ENCODE results near the gene SMC3. TPM values are rescaled to one million over a fixed set of nuclear protein-coding genes. Genes with fewer than 3 reads are reported as not detected.

Gene SMC3
- polyA plus RNA-seq, 1 of the 3 experiments (the other 2 are of a cell fraction) = 10.1 TPM

DNA sequence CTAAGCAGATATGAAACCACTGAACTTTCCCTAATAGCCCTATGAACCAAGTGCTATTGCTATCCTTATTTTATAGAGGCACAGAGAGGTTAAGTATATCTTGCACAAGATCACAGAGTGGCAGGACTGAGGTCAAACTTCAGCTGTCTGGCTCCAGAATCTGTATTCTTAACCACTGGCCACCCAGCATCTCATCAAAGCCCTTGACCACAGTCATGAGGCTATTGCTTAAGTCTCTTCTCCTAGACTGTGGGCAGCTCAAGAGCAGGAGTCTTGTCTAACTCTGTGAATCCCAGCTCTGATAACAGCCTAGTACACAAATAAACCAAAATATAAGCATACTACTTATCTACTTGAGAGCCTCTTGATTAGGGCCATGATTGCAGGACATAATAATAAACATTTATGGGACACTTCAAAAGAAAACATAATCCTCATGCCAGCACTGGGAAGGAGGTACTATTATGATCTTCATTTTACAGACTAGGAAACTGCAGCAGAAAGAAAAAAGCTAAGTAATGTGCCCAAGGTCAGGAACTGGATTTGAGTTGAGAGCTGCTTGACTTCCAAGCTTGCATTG, 22.4 kb upstream of the SMC3 start:
- no peaks in the 10 kb centered on the region for H3K9me2 ChIP-seq
- H3K36me3 ChIP-seq (replicated peaks in 1 of 2; ENCODE audit: control insufficient read depth in 1 of 2, insufficient read depth in 2 of 2, low read length in 1 of 2) = no peaks in the 10 kb centered on the region
- H3K9ac ChIP-seq = no peak overlapping the region
- ChIA-PET POLR2A (no interaction called here), CTCF (interaction anchor here (0.5 to 9.6 kb wide), 6 partner anchors 13 to 338 kb away, joined by 3 to 112 read pairs (median 4); no protein-coding TSS in a partner anchor)
- no peak for DNase-seq
- H3K79me2 ChIP-seq (ENCODE audit: insufficient read depth) = no peaks in the 10 kb centered on the region
- H3F3A ChIP-seq (replicated peaks; ENCODE audit: insufficient read depth) = peaks cover 2% of the 10 kb centered on the region
- H3K4me3 ChIP-seq (ENCODE audit: low read depth in 2 of 2, low read length in 1 of 2) = no peak overlapping the region
- H3K4me2 ChIP-seq = no peak overlapping the region
- no peaks in the 10 kb centered on the region for H4K20me1 ChIP-seq (ENCODE audit: insufficient read depth)
- H2AFZ ChIP-seq (ENCODE audit: low read depth) = no peak overlapping the region
- H3K27ac ChIP-seq (ENCODE audit: low read depth in 2 of 2, low read length in 1 of 2) = no peak overlapping the region
- H3K9me3 ChIP-seq = no peaks in the 10 kb centered on the region
- no peaks in the 10 kb centered on the region for H3K4me1 ChIP-seq (ENCODE audit: control insufficient read depth in 1 of 2, insufficient read depth in 2 of 2, low read depth in 1 of 2, low read length in 1 of 2)
- TF ChIP-seq POLR2AphosphoS5 (IDR thresholded peaks at IDR 0.05; ENCODE audit: low read depth, low read length) (no peak), NRF1 (IDR thresholded peaks at IDR 0.05; ENCODE audit: low read depth, low read length) (no peak), TCF12 (IDR thresholded peaks at IDR 0.05) (no peak), ELF1 (IDR thresholded peaks at IDR 0.05) (no peak), NFIC (IDR thresholded peaks at IDR 0.05; ENCODE audit: borderline replicate concordance) (no peak), RAD21 (IDR thresholded peaks at IDR 0.05; ENCODE audit: low read length) (no peak), MEF2A (IDR thresholded peaks at IDR 0.05; ENCODE audit: borderline replicate concordance, low read depth) (no peak), SIN3A (IDR thresholded peaks at IDR 0.05; ENCODE audit: borderline replicate concordance, low read depth, low read length) (no peak), GATA2 (CRISPR knock-in tag; IDR thresholded peaks at IDR 0.05) (no peak), SMC3 (IDR thresholded peaks at IDR 0.05; ENCODE audit: low read depth, low read length) (no peak)
- TF ChIP-seq, protein P1, sequence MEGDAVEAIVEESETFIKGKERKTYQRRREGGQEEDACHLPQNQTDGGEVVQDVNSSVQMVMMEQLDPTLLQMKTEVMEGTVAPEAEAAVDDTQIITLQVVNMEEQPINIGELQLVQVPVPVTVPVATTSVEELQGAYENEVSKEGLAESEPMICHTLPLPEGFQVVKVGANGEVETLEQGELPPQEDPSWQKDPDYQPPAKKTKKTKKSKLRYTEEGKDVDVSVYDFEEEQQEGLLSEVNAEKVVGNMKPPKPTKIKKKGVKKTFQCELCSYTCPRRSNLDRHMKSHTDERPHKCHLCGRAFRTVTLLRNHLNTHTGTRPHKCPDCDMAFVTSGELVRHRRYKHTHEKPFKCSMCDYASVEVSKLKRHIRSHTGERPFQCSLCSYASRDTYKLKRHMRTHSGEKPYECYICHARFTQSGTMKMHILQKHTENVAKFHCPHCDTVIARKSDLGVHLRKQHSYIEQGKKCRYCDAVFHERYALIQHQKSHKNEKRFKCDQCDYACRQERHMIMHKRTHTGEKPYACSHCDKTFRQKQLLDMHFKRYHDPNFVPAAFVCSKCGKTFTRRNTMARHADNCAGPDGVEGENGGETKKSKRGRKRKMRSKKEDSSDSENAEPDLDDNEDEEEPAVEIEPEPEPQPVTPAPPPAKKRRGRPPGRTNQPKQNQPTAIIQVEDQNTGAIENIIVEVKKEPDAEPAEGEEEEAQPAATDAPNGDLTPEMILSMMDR (IDR thresholded peaks at IDR 0.05) = no peak
- TF ChIP-seq, protein P2, sequence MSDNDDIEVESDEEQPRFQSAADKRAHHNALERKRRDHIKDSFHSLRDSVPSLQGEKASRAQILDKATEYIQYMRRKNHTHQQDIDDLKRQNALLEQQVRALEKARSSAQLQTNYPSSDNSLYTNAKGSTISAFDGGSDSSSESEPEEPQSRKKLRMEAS (IDR thresholded peaks at IDR 0.05; ENCODE audit: low read depth) = no peak
- TF ChIP-seq, protein P3, sequence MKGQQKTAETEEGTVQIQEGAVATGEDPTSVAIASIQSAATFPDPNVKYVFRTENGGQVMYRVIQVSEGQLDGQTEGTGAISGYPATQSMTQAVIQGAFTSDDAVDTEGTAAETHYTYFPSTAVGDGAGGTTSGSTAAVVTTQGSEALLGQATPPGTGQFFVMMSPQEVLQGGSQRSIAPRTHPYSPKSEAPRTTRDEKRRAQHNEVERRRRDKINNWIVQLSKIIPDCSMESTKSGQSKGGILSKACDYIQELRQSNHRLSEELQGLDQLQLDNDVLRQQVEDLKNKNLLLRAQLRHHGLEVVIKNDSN (IDR thresholded peaks at IDR 0.05; ENCODE audit: borderline replicate concordance, low read depth) = no peak
- H3K27me3 ChIP-seq (ENCODE audit: insufficient read depth) = no peaks in the 10 kb centered on the region

DNA sequence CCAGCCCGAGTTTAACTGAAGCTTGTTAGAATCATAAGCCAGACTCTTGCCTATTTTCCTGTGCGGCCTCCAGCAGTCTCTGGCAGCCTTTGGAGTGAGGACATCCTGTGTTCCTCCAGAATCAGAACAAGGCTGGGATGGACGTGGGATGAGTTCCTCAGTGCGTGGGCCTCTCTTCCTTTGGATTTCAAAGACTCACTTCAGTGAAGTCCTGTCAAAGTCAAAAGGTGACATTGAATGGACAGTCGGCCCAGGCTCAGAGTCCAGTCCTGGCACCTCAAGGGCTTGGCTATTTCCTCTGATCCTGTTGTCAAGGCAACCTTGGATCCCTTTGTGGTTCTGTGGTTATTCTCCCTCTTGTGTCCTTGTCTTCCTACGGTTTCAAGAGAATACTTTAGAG, 21.4 kb upstream of the SMC3 start:
- no peak overlapping the region for H3K4me2 ChIP-seq
- CTCF ChIA-PET = interaction anchor here (0.8 to 9.6 kb wide), 19 partner anchors 13 to 348 kb away, joined by 3 to 112 read pairs (median 5); no protein-coding TSS in a partner anchor
- TF ChIP-seq EP300 (IDR thresholded peaks at IDR 0.05; ENCODE audit: borderline replicate concordance in 1 of 2, low read depth in 1 of 2, low read length in 1 of 2) (no peak), NRF1 (IDR thresholded peaks at IDR 0.05; ENCODE audit: low read depth, low read length) (no peak), CHD2 (IDR thresholded peaks at IDR 0.05; ENCODE audit: low read length, partially characterized antibody) (no peak), SMC3 (IDR thresholded peaks at IDR 0.05; ENCODE audit: low read depth, low read length) (no peak), RFX5 (IDR thresholded peaks at IDR 0.05; ENCODE audit: low read length) (no peak)
- TF ChIP-seq, protein P4, sequence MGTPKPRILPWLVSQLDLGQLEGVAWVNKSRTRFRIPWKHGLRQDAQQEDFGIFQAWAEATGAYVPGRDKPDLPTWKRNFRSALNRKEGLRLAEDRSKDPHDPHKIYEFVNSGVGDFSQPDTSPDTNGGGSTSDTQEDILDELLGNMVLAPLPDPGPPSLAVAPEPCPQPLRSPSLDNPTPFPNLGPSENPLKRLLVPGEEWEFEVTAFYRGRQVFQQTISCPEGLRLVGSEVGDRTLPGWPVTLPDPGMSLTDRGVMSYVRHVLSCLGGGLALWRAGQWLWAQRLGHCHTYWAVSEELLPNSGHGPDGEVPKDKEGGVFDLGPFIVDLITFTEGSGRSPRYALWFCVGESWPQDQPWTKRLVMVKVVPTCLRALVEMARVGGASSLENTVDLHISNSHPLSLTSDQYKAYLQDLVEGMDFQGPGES (IDR thresholded peaks at IDR 0.05; ENCODE audit: low read depth, low read length) = no peak
- TF ChIP-seq, protein P5, sequence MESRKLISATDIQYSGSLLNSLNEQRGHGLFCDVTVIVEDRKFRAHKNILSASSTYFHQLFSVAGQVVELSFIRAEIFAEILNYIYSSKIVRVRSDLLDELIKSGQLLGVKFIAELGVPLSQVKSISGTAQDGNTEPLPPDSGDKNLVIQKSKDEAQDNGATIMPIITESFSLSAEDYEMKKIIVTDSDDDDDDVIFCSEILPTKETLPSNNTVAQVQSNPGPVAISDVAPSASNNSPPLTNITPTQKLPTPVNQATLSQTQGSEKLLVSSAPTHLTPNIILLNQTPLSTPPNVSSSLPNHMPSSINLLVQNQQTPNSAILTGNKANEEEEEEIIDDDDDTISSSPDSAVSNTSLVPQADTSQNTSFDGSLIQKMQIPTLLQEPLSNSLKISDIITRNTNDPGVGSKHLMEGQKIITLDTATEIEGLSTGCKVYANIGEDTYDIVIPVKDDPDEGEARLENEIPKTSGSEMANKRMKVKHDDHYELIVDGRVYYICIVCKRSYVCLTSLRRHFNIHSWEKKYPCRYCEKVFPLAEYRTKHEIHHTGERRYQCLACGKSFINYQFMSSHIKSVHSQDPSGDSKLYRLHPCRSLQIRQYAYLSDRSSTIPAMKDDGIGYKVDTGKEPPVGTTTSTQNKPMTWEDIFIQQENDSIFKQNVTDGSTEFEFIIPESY (IDR thresholded peaks at IDR 0.05; ENCODE audit: borderline replicate concordance, low read depth) = no peak
- TF ChIP-seq, protein P3 (IDR thresholded peaks at IDR 0.05; ENCODE audit: borderline replicate concordance, low read depth) = no peak

More for the DNA sequence above, 21.4 kb upstream of the SMC3 start:
- no peaks in the 10 kb centered on the region for H3K27me3 ChIP-seq (ENCODE audit: insufficient read depth)
- POLR2A ChIA-PET = interaction anchor here (0.8 kb wide), 1 partner anchor 241 kb away, joined by 3 read pairs; the partner anchor contains the start of gene SMNDC1
- H3K9ac ChIP-seq = no peak overlapping the region
- H3K36me3 ChIP-seq (replicated peaks in 1 of 2; ENCODE audit: control insufficient read depth in 1 of 2, insufficient read depth in 2 of 2, low read length in 1 of 2) = no peaks in the 10 kb centered on the region
- no peak overlapping the region for H2AFZ ChIP-seq (ENCODE audit: low read depth)
- H4K20me1 ChIP-seq (ENCODE audit: insufficient read depth) = no peaks in the 10 kb centered on the region
- no peaks in the 10 kb centered on the region for H3K9me2 ChIP-seq
- no peaks in the 10 kb centered on the region for H3K9me3 ChIP-seq
- peaks cover 2% of the 10 kb centered on the region for H3F3A ChIP-seq (replicated peaks; ENCODE audit: insufficient read depth)
- H3K4me1 ChIP-seq (ENCODE audit: control insufficient read depth in 1 of 2, insufficient read depth in 2 of 2, low read depth in 1 of 2, low read length in 1 of 2) = no peaks in the 10 kb centered on the region
- no peaks in the 10 kb centered on the region for H3K79me2 ChIP-seq (ENCODE audit: insufficient read depth)
- no peak for DNase-seq
- no peak overlapping the region for H3K4me3 ChIP-seq (ENCODE audit: low read depth in 2 of 2, low read length in 1 of 2)
- 68% methylated on average over 4 of the region's 6 CpGs for WGBS (ENCODE audit: low lambda C conversion rate)
- H3K27ac ChIP-seq (ENCODE audit: low read depth in 2 of 2, low read length in 1 of 2) = no peak overlapping the region

All from SK-N-SH (cell line).